ENCODE data around the gene TMC5.

DNA sequence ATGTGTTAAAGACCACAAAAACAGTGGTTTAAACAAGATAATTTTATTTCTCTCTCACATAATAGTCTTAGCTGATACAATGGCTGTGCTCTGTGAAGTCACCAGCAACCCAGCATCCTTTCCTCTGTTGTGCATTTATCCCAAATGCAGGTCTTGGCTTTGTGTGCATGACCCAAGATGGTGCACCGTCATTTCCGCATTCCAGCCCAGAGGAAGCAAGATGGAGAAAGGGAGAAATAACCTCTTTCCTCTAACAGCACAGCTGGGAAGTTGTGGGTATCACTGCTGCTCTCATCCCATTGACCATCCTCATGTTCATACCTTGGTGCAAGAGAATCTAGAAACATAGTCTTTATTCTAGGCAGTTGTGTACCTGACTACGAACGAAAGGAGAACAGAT lies 21.8 kb downstream of the TMC5 start:
- TF ChIP-seq, protein P1, sequence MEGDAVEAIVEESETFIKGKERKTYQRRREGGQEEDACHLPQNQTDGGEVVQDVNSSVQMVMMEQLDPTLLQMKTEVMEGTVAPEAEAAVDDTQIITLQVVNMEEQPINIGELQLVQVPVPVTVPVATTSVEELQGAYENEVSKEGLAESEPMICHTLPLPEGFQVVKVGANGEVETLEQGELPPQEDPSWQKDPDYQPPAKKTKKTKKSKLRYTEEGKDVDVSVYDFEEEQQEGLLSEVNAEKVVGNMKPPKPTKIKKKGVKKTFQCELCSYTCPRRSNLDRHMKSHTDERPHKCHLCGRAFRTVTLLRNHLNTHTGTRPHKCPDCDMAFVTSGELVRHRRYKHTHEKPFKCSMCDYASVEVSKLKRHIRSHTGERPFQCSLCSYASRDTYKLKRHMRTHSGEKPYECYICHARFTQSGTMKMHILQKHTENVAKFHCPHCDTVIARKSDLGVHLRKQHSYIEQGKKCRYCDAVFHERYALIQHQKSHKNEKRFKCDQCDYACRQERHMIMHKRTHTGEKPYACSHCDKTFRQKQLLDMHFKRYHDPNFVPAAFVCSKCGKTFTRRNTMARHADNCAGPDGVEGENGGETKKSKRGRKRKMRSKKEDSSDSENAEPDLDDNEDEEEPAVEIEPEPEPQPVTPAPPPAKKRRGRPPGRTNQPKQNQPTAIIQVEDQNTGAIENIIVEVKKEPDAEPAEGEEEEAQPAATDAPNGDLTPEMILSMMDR (IDR thresholded peaks at IDR 0.05), result no peak
- TF ChIP-seq ZFX (IDR thresholded peaks at IDR 0.05; ENCODE audit: borderline replicate concordance), result no peak

All from 22Rv1 (cell line).